GM21786 (cell line): Measurements from ENCODE around the gene NPDC1.

Experiments used
- ATAC-seq: cut with Tn5 transposase; IDR thresholded peaks from one replicate; pipeline ENCODE4 v1.9.1; 2021; ENCODE audit not compliant: unreplicated experiment

The NPDC1 gene

GRCh38 chr9:137027369-137028262 lies 18.4 kb downstream of the NPDC1 start, which contains the start of gene ABCA2:
ABCA2 (minus strand) TSS chr9:137028237; CDS start chr9:137028140, 97 bp downstream.
- ATAC-seq, result no peak

GRCh38 chr9:137026828-137027227 lies 19.1 kb downstream of the NPDC1 start:
- ATAC-seq, result no peak

GRCh38 chr9:137026384-137026783 lies 19.6 kb downstream of the NPDC1 start:
- ATAC-seq, result no peak

GRCh38 chr9:137025517-137025966 lies 20.4 kb downstream of the NPDC1 start:
- ATAC-seq, result no peak

GRCh38 chr9:137023583-137023991 lies 22.4 kb downstream of the NPDC1 start:
- no peak for ATAC-seq

GRCh38 chr9:137023157-137023556 lies 22.8 kb downstream of the NPDC1 start:
- no peak for ATAC-seq

- ATAC-seq, result no peak
These were observed 23.3 kb downstream of the NPDC1 start for GRCh38 chr9:137022662-137023008.

- no peak for ATAC-seq
These were observed 23.9 kb downstream of the NPDC1 start for GRCh38 chr9:137021979-137022661.

GRCh38 chr9:137021568-137021978 lies 24.4 kb downstream of the NPDC1 start:
- no peak for ATAC-seq

- no peak for ATAC-seq
These were observed 25.0 kb downstream of the NPDC1 start for GRCh38 chr9:137020771-137021567.

- no peak for ATAC-seq
These were observed 25.9 kb downstream of the NPDC1 start for GRCh38 chr9:137019891-137020683.

- no peak for ATAC-seq
These were observed 27.0 kb downstream of the NPDC1 start for GRCh38 chr9:137018761-137019559.

GRCh38 chr9:137017791-137018497 lies 28.0 kb downstream of the NPDC1 start:
- no peak for ATAC-seq

- ATAC-seq, result no peak
These were observed 28.9 kb downstream of the NPDC1 start for GRCh38 chr9:137017071-137017470.

- ATAC-seq, result no peak
These were observed 29.5 kb downstream of the NPDC1 start for GRCh38 chr9:137016436-137016835.

- ATAC-seq, result no peak
These were observed 30.0 kb downstream of the NPDC1 start for GRCh38 chr9:137015976-137016375.

GRCh38 chr9:137015540-137015930 lies 30.4 kb downstream of the NPDC1 start:
- no peak for ATAC-seq

GRCh38 chr9:137014776-137015539 lies 31.0 kb downstream of the NPDC1 start:
- no peak for ATAC-seq
